ENCODE results near the gene JMJD1C.
"Not testable (repeated sequence)": the region's sequence is repeated elsewhere in the genome, so short reads cannot be mapped to it uniquely, and the experiment has no call there.

The JMJD1C gene

GRCh38 chr10:63261496-63261895 is 204.3 kb downstream of the JMJD1C start:
- DNase-seq (ENCODE audit: low spot score): no peak

- no peak for DNase-seq (ENCODE audit: low spot score)
Observed at GRCh38 chr10:63260860-63261251, 204.9 kb downstream of the JMJD1C start.

GRCh38 chr10:63260103-63260859 is 205.5 kb downstream of the JMJD1C start:
- DNase-seq (ENCODE audit: low spot score): no peak

GRCh38 chr10:63258920-63259678 is 206.7 kb downstream of the JMJD1C start:
- DNase-seq (ENCODE audit: low spot score): no peak

- no peak for DNase-seq (ENCODE audit: low spot score)
Observed at GRCh38 chr10:63257778-63258177, 208.0 kb downstream of the JMJD1C start.

GRCh38 chr10:63256009-63256773 is 209.6 kb downstream of the JMJD1C start:
- no peak for DNase-seq (ENCODE audit: low spot score)

GRCh38 chr10:63255316-63255715 is 210.5 kb downstream of the JMJD1C start:
- DNase-seq (ENCODE audit: low spot score): no peak

GRCh38 chr10:63253040-63253439 is 212.7 kb downstream of the JMJD1C start:
- no peak for DNase-seq (ENCODE audit: low spot score)

- no peak for DNase-seq (ENCODE audit: low spot score)
Observed at GRCh38 chr10:63252095-63252762, 213.5 kb downstream of the JMJD1C start.

- no peak for DNase-seq (ENCODE audit: low spot score)
Observed at GRCh38 chr10:63250032-63250431, 215.7 kb downstream of the JMJD1C start.

- no peak for DNase-seq (ENCODE audit: low spot score)
Observed at GRCh38 chr10:63247771-63248170, 218.0 kb downstream of the JMJD1C start.

GRCh38 chr10:63246356-63246755 is 219.4 kb downstream of the JMJD1C start:
- DNase-seq (ENCODE audit: low spot score): no peak

- no peak for DNase-seq (ENCODE audit: low spot score)
Observed at GRCh38 chr10:63241841-63242281, 223.9 kb downstream of the JMJD1C start.

GRCh38 chr10:63240807-63241206 is 225.0 kb downstream of the JMJD1C start:
- DNase-seq (ENCODE audit: low spot score): no peak

- no peak for DNase-seq (ENCODE audit: low spot score)
Observed at GRCh38 chr10:63238501-63238900, 227.3 kb downstream of the JMJD1C start.

- no peak for DNase-seq (ENCODE audit: low spot score)
Observed at GRCh38 chr10:63237396-63237795, 228.4 kb downstream of the JMJD1C start.

- DNase-seq (ENCODE audit: low spot score): peak; percentile 10
Observed at GRCh38 chr10:63236113-63236935, 229.5 kb downstream of the JMJD1C start.

GRCh38 chr10:63235136-63235535 is 230.6 kb downstream of the JMJD1C start:
- DNase-seq (ENCODE audit: low spot score): not testable (repeated sequence)

- no peak for DNase-seq (ENCODE audit: low spot score)
Observed at GRCh38 chr10:63229161-63229560, 236.6 kb downstream of the JMJD1C start.

GRCh38 chr10:63228237-63228636 is 237.5 kb downstream of the JMJD1C start:
- no peak for DNase-seq (ENCODE audit: low spot score)

Data from iPS-NIHi11 (cell line).